ENCODE data around the gene LRRC4C.

The LRRC4C gene

DNA sequence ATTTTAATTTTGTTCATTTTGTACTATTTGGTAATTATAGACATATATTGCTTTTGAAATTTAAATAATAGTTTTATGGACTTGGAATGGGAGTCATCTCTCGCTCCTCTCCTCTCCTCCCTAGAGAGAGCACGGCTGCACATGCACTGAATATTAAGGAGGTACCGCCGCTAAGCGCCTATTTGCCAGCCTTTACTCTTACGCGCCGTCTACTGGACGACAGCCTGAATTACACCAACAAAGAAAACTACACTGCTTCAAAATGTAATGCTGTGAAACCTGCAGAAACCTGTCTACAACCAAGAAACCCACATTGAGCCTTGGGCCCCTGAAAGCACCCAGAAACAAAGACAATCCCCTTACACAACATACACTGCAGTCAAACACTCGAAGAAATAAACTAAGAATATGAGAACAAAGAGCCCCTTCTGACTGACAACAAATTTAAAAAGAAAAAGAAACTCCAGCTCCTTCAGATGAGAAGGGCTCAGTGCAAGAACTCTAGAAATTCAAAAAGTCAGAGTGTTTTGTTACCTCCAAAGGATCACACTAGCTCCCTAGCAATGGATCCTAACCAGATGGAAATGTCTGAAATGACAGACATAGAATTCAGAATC lies 737.2 kb downstream of the LRRC4C start:
- Histone ChIP-seq H3K4me1 (ENCODE audit: control insufficient read depth in 2 of 2, insufficient read depth in 2 of 2, low read length in 2 of 2) (no peaks in the 10 kb centered on the region), H3K36me3 (ENCODE audit: control insufficient read depth in 2 of 2, insufficient read depth in 2 of 2, low read length in 2 of 2) (no peaks in the 10 kb centered on the region), H3K27me3 (ENCODE audit: control insufficient read depth in 2 of 2, insufficient read depth in 2 of 2, low read length in 2 of 2) (no peaks in the 10 kb centered on the region), H3K4me3 (ENCODE audit: low read length in 2 of 2) (no peak overlapping the region), H3K9me3 (ENCODE audit: control insufficient read depth in 2 of 2, low read length in 2 of 2) (peaks cover 0 to 2% of the 10 kb centered on the region in 2 donors), H3K9ac (ENCODE audit: low read depth in 1 of 2, low read length in 2 of 2) (no peak overlapping the region), H3K27ac (ENCODE audit: low read depth in 2 of 2, low read length in 2 of 2) (no peak overlapping the region)

DNA sequence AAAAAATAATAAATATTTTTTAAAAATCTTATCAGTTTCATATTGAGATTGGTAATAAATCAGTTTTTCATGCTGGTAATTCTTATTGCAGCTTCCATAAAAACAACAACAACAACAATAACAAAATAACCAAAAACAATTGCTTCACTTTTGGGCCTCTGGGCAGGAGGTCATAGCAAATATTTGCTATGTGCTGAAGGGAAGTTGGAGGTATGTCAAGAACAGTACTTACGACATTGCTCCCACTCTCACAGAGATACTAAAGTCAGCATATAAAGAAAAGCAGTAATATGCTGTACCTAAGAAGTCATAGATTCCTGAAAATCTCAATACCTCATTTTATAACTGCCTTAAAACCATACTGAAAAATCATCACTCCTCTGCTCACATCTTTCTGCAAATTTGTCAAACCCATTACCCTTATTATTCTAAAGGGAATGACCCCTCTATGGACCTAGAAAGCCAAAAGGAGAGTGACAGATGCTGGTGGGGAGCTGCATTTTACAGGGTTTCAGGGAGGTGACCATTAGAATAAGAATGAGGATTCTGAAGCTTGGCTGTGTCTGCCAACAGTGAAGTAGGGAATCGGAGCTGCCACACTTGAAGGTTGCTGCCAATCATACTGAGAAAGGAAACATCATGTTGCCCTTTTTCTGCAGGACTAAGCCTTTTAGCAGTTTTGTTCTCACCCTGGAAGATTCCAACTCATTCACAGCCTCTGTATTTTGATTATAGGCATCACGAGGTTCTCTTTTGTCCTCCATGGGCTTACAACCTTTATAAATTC lies 742.9 kb downstream of the LRRC4C start:
- Histone ChIP-seq H3K4me3 (ENCODE audit: low read length in 2 of 2) (no peak overlapping the region), H3K27ac (ENCODE audit: low read depth in 2 of 2, low read length in 2 of 2) (no peak overlapping the region), H3K27me3 (ENCODE audit: control insufficient read depth in 2 of 2, insufficient read depth in 2 of 2, low read length in 2 of 2) (no peaks in the 10 kb centered on the region), H3K9ac (ENCODE audit: low read depth in 1 of 2, low read length in 2 of 2) (no peak overlapping the region), H3K9me3 (ENCODE audit: control insufficient read depth in 2 of 2, low read length in 2 of 2) (no peaks in the 10 kb centered on the region), H3K4me1 (ENCODE audit: control insufficient read depth in 2 of 2, insufficient read depth in 2 of 2, low read length in 2 of 2) (no peaks in the 10 kb centered on the region), H3K36me3 (ENCODE audit: control insufficient read depth in 2 of 2, insufficient read depth in 2 of 2, low read length in 2 of 2) (no peaks in the 10 kb centered on the region)

DNA sequence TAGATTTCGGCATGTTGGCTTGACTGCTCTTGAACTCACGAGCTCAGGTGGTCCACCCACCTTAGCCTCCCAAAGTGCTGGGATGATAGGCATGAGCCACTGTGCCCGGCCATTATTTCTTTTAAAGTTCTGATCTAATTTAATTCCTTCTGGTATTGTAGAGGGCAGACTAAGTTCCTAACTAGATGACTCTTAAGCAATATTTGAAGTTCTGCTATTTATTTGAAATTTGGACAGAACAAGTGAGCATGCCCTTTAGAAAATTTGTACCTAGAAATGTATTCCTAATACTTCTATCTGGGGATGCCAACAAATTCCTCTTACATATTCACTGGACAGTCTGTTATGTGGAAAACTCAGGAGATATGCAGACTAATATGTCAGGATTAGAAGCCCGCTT lies 746.4 kb downstream of the LRRC4C start:
- Histone ChIP-seq H3K27ac (ENCODE audit: low read depth in 2 of 2, low read length in 2 of 2) (no peak overlapping the region), H3K9me3 (ENCODE audit: control insufficient read depth in 2 of 2, low read length in 2 of 2) (no peaks in the 10 kb centered on the region), H3K9ac (ENCODE audit: low read depth in 1 of 2, low read length in 2 of 2) (no peak overlapping the region), H3K27me3 (ENCODE audit: control insufficient read depth in 2 of 2, insufficient read depth in 2 of 2, low read length in 2 of 2) (no peaks in the 10 kb centered on the region), H3K36me3 (ENCODE audit: control insufficient read depth in 2 of 2, insufficient read depth in 2 of 2, low read length in 2 of 2) (no peaks in the 10 kb centered on the region), H3K4me3 (ENCODE audit: low read length in 2 of 2) (no peak overlapping the region), H3K4me1 (ENCODE audit: control insufficient read depth in 2 of 2, insufficient read depth in 2 of 2, low read length in 2 of 2) (no peaks in the 10 kb centered on the region)

DNA sequence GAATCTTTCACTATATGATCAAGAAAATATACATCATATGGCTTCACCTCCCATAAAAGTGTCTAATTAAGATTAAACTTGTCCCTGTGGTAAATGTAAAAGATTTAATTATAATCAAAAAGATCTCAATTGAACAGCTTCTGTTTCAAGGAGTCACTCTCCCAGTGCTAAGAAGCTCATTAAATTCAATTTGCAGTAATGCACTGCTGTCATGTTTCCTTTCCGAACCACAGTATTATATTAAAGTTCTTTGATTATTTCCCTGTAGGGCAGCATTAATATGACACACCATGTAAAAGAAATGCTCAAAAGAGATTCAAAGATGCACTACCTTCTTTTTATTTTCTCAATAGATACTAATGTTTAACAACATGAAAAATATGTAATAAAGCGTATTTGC lies 758.4 kb downstream of the LRRC4C start:
- no peaks in the 10 kb centered on the region for H3K27me3 ChIP-seq (ENCODE audit: control insufficient read depth in 2 of 2, insufficient read depth in 2 of 2, low read length in 2 of 2)
- H3K4me1 ChIP-seq (ENCODE audit: control insufficient read depth in 2 of 2, insufficient read depth in 2 of 2, low read length in 2 of 2), result no peaks in the 10 kb centered on the region

GRCh38 chr11:40689823-40690222 lies 769.6 kb downstream of the LRRC4C start:
- no peaks in the 10 kb centered on the region for H3K4me1 ChIP-seq (ENCODE audit: control insufficient read depth in 2 of 2, insufficient read depth in 2 of 2, low read length in 2 of 2)
- no peaks in the 10 kb centered on the region for H3K9me3 ChIP-seq (ENCODE audit: control insufficient read depth in 2 of 2, low read length in 2 of 2)
- H3K27ac ChIP-seq (ENCODE audit: low read depth in 2 of 2, low read length in 2 of 2), result no peak overlapping the region
- no peak overlapping the region for H3K9ac ChIP-seq (ENCODE audit: low read depth in 1 of 2, low read length in 2 of 2)
- H3K36me3 ChIP-seq (ENCODE audit: control insufficient read depth in 2 of 2, insufficient read depth in 2 of 2, low read length in 2 of 2), result no peaks in the 10 kb centered on the region
- H3K4me3 ChIP-seq (ENCODE audit: low read length in 2 of 2), result no peak overlapping the region
- no peaks in the 10 kb centered on the region for H3K27me3 ChIP-seq (ENCODE audit: control insufficient read depth in 2 of 2, insufficient read depth in 2 of 2, low read length in 2 of 2)

More for the DNA sequence above, 758.4 kb downstream of the LRRC4C start:
- no peak overlapping the region for H3K27ac ChIP-seq (ENCODE audit: low read depth in 2 of 2, low read length in 2 of 2)
- no peaks in the 10 kb centered on the region for H3K9me3 ChIP-seq (ENCODE audit: control insufficient read depth in 2 of 2, low read length in 2 of 2)
- H3K9ac ChIP-seq (ENCODE audit: low read depth in 1 of 2, low read length in 2 of 2), result no peak overlapping the region
- H3K36me3 ChIP-seq (ENCODE audit: control insufficient read depth in 2 of 2, insufficient read depth in 2 of 2, low read length in 2 of 2), result no peaks in the 10 kb centered on the region
- no peak overlapping the region for H3K4me3 ChIP-seq (ENCODE audit: low read length in 2 of 2)

DNA sequence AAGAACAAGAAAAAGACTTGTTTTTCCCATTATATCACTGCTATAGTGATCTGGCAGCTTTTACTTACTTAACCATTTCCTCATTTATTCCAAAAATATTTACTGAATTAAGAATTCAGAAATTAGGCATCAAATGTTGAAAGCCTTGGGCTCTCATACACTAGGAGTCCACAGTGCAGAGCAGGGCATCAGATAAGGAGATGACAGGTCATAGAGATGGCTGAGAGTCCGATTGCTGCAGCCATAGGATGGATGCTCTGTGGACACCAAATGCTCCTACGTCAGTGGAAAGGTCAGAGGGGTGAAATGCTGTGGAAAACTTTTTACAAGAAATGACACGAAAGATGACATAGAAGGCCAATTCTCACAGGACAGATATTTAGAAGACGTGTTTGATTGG lies 771.1 kb downstream of the LRRC4C start:
- Histone ChIP-seq H3K27me3 (ENCODE audit: control insufficient read depth in 2 of 2, insufficient read depth in 2 of 2, low read length in 2 of 2) (no peaks in the 10 kb centered on the region), H3K27ac (ENCODE audit: low read depth in 2 of 2, low read length in 2 of 2) (no peak overlapping the region), H3K9me3 (ENCODE audit: control insufficient read depth in 2 of 2, low read length in 2 of 2) (no peaks in the 10 kb centered on the region), H3K9ac (ENCODE audit: low read depth in 1 of 2, low read length in 2 of 2) (no peak overlapping the region), H3K36me3 (ENCODE audit: control insufficient read depth in 2 of 2, insufficient read depth in 2 of 2, low read length in 2 of 2) (no peaks in the 10 kb centered on the region), H3K4me3 (ENCODE audit: low read length in 2 of 2) (no peak overlapping the region), H3K4me1 (ENCODE audit: control insufficient read depth in 2 of 2, insufficient read depth in 2 of 2, low read length in 2 of 2) (no peaks in the 10 kb centered on the region)

DNA sequence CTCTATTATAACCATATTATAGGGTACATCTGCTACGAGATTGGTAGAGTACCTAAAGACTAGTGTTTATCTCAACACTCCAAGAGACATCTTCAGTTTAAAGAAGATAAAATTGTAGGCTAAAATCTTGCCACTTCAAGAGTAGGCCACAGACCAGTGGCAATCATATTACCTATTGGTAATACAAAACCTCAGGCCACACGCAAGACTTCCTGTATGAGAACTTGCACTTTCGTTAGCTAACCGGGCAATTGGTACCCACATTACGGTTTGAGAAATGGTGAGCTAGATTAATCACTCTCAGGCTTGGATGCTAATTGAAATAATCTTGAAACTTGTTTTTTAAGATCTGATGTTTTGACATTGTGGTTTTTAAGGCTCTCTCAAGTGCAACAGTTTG lies 772.7 kb downstream of the LRRC4C start:
- Histone ChIP-seq H3K4me1 (ENCODE audit: control insufficient read depth in 2 of 2, insufficient read depth in 2 of 2, low read length in 2 of 2) (no peaks in the 10 kb centered on the region), H3K9me3 (ENCODE audit: control insufficient read depth in 2 of 2, low read length in 2 of 2) (no peaks in the 10 kb centered on the region), H3K36me3 (ENCODE audit: control insufficient read depth in 2 of 2, insufficient read depth in 2 of 2, low read length in 2 of 2) (no peaks in the 10 kb centered on the region), H3K27ac (ENCODE audit: low read depth in 2 of 2, low read length in 2 of 2) (no peak overlapping the region), H3K27me3 (ENCODE audit: control insufficient read depth in 2 of 2, insufficient read depth in 2 of 2, low read length in 2 of 2) (no peaks in the 10 kb centered on the region), H3K9ac (ENCODE audit: low read depth in 1 of 2, low read length in 2 of 2) (no peak overlapping the region), H3K4me3 (ENCODE audit: low read length in 2 of 2) (no peak overlapping the region)

GRCh38 chr11:40683010-40683409 lies 776.4 kb downstream of the LRRC4C start:
- Histone ChIP-seq H3K4me1 (ENCODE audit: control insufficient read depth in 2 of 2, insufficient read depth in 2 of 2, low read length in 2 of 2) (no peaks in the 10 kb centered on the region), H3K27me3 (ENCODE audit: control insufficient read depth in 2 of 2, insufficient read depth in 2 of 2, low read length in 2 of 2) (no peaks in the 10 kb centered on the region), H3K4me3 (ENCODE audit: low read length in 2 of 2) (no peak overlapping the region), H3K9me3 (ENCODE audit: control insufficient read depth in 2 of 2, low read length in 2 of 2) (no peaks in the 10 kb centered on the region), H3K27ac (ENCODE audit: low read depth in 2 of 2, low read length in 2 of 2) (no peak overlapping the region), H3K9ac (ENCODE audit: low read depth in 1 of 2, low read length in 2 of 2) (no peak overlapping the region), H3K36me3 (ENCODE audit: control insufficient read depth in 2 of 2, insufficient read depth in 2 of 2, low read length in 2 of 2) (no peaks in the 10 kb centered on the region)

- H3K27me3 ChIP-seq (ENCODE audit: control insufficient read depth in 2 of 2, insufficient read depth in 2 of 2, low read length in 2 of 2), result no peaks in the 10 kb centered on the region
- no peaks in the 10 kb centered on the region for H3K9me3 ChIP-seq (ENCODE audit: control insufficient read depth in 2 of 2, low read length in 2 of 2)
- no peaks in the 10 kb centered on the region for H3K4me1 ChIP-seq (ENCODE audit: control insufficient read depth in 2 of 2, insufficient read depth in 2 of 2, low read length in 2 of 2)
- H3K4me3 ChIP-seq (ENCODE audit: low read length in 2 of 2), result no peak overlapping the region
- H3K9ac ChIP-seq (ENCODE audit: low read depth in 1 of 2, low read length in 2 of 2), result no peak overlapping the region
- no peak overlapping the region for H3K27ac ChIP-seq (ENCODE audit: low read depth in 2 of 2, low read length in 2 of 2)
- H3K36me3 ChIP-seq (ENCODE audit: control insufficient read depth in 2 of 2, insufficient read depth in 2 of 2, low read length in 2 of 2), result no peaks in the 10 kb centered on the region
Observed at GRCh38 chr11:40679276-40679675, 780.2 kb downstream of the LRRC4C start.

DNA sequence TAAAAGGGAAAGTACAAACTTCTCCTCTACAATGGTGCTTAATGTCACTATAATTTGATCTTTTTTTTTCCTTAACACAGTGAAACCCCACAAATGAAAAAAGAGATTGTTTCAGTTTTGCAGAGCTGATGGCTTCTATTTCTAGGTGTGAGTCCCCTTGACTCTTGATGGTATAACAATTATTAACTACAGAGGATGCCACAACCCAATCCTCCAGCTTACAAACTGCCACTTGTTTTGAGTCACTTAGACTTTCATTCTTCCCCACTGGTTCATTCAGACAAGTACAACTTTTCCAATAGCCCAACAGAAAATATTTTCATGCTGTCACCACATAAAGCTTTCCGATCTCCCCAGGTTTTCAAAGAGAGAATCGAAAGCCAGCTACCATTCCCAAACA lies 812.2 kb downstream of the LRRC4C start:
- H3K4me1 ChIP-seq (ENCODE audit: control insufficient read depth in 2 of 2, insufficient read depth in 2 of 2, low read length in 2 of 2), result no peaks in the 10 kb centered on the region
- H3K27me3 ChIP-seq (ENCODE audit: control insufficient read depth in 2 of 2, insufficient read depth in 2 of 2, low read length in 2 of 2), result no peaks in the 10 kb centered on the region
- no peak overlapping the region for H3K9ac ChIP-seq (ENCODE audit: low read depth in 1 of 2, low read length in 2 of 2)
- H3K27ac ChIP-seq (ENCODE audit: low read depth in 2 of 2, low read length in 2 of 2), result no peak overlapping the region
- H3K36me3 ChIP-seq (ENCODE audit: control insufficient read depth in 2 of 2, insufficient read depth in 2 of 2, low read length in 2 of 2), result no peaks in the 10 kb centered on the region
- no peaks in the 10 kb centered on the region for H3K9me3 ChIP-seq (ENCODE audit: control insufficient read depth in 2 of 2, low read length in 2 of 2)
- no peak overlapping the region for H3K4me3 ChIP-seq (ENCODE audit: low read length in 2 of 2)
